ENCODE data around the gene APEH. TPM values are rescaled to one million over a fixed set of nuclear protein-coding genes. Genes with fewer than 3 reads are reported as not detected.

APEH gene
- total RNA-seq, 2 donors from 2014 or later: 57.6 to 108 TPM

GRCh38 chr3:49649576-49649975, 24.6 kb upstream of the APEH start:
- peaks cover 5 to 9% of the 10 kb centered on the region in 2 donors for H3K4me1 ChIP-seq (ENCODE audit: control insufficient read depth in 1 of 2, low read depth in 2 of 2)
- no peak overlapping the region for H3K27ac ChIP-seq
- ATAC-seq (ENCODE audit: insufficient number of reproducible peaks, low FRiP score, low read depth) (no peak), DNase-seq (ENCODE audit: low spot score) (no peak)
- no peaks in the 10 kb centered on the region for H3K36me3 ChIP-seq
- no peak for TF ChIP-seq CTCF (IDR thresholded peaks at IDR 0.05)
- no peak overlapping the region for H3K4me3 ChIP-seq
- H3K27me3 ChIP-seq (replicated peaks; ENCODE audit: insufficient read depth): no peaks in the 10 kb centered on the region
- no peaks in the 10 kb centered on the region for H3K9me3 ChIP-seq

- no peak overlapping the region for H3K27ac ChIP-seq
- no peak for TF ChIP-seq CTCF (IDR thresholded peaks at IDR 0.05)
- no peak for ATAC-seq (ENCODE audit: insufficient number of reproducible peaks, low FRiP score, low read depth)
- peaks cover 5 to 9% of the 10 kb centered on the region in 2 donors for H3K4me1 ChIP-seq (ENCODE audit: control insufficient read depth in 1 of 2, low read depth in 2 of 2)
- H3K9me3 ChIP-seq: no peaks in the 10 kb centered on the region
- H3K4me3 ChIP-seq: no peak overlapping the region
- H3K36me3 ChIP-seq: no peaks in the 10 kb centered on the region
- H3K27me3 ChIP-seq (replicated peaks; ENCODE audit: insufficient read depth): no peaks in the 10 kb centered on the region
- no peak for DNase-seq (ENCODE audit: low spot score)
Measured at GRCh38 chr3:49650177-49650576, 24.0 kb upstream of the APEH start.

GRCh38 chr3:49650637-49651036, 23.5 kb upstream of the APEH start:
- no peak for ATAC-seq (ENCODE audit: insufficient number of reproducible peaks, low FRiP score, low read depth)
- Histone ChIP-seq H3K27me3 (replicated peaks; ENCODE audit: insufficient read depth) (no peaks in the 10 kb centered on the region), H3K4me3 (no peak overlapping the region), H3K4me1 (ENCODE audit: control insufficient read depth in 1 of 2, low read depth in 2 of 2) (peaks cover 5 to 9% of the 10 kb centered on the region in 2 donors), H3K36me3 (no peaks in the 10 kb centered on the region), H3K27ac (no peak overlapping the region), H3K9me3 (no peaks in the 10 kb centered on the region)
- DNase-seq (ENCODE audit: low spot score): no peak
- no peak for TF ChIP-seq CTCF (IDR thresholded peaks at IDR 0.05)

GRCh38 chr3:49652218-49652902, 21.8 kb upstream of the APEH start:
- no peaks in the 10 kb centered on the region for H3K27me3 ChIP-seq (replicated peaks; ENCODE audit: insufficient read depth)
- no peaks in the 10 kb centered on the region for H3K36me3 ChIP-seq
- no peaks in the 10 kb centered on the region for H3K9me3 ChIP-seq
- peaks cover 5 to 9% of the 10 kb centered on the region in 2 donors for H3K4me1 ChIP-seq (ENCODE audit: control insufficient read depth in 1 of 2, low read depth in 2 of 2)
- DNase-seq (ENCODE audit: low spot score) (no peak), ATAC-seq (ENCODE audit: insufficient number of reproducible peaks, low FRiP score, low read depth) (no peak)
- no peak overlapping the region for H3K4me3 ChIP-seq
- no peak for TF ChIP-seq CTCF (IDR thresholded peaks at IDR 0.05)
- no peak overlapping the region for H3K27ac ChIP-seq

GRCh38 chr3:49652903-49653415, 21.2 kb upstream of the APEH start:
- no peaks in the 10 kb centered on the region for H3K27me3 ChIP-seq (replicated peaks; ENCODE audit: insufficient read depth)
- no peak for ATAC-seq (ENCODE audit: insufficient number of reproducible peaks, low FRiP score, low read depth)
- H3K27ac ChIP-seq: no peak overlapping the region
- H3K4me3 ChIP-seq: no peak overlapping the region
- H3K9me3 ChIP-seq: no peaks in the 10 kb centered on the region
- no peak for TF ChIP-seq CTCF (IDR thresholded peaks at IDR 0.05)
- DNase-seq (ENCODE audit: low spot score): no peak
- H3K36me3 ChIP-seq: no peaks in the 10 kb centered on the region
- H3K4me1 ChIP-seq (ENCODE audit: control insufficient read depth in 1 of 2, low read depth in 2 of 2): peaks cover 3 to 4% of the 10 kb centered on the region in 2 donors
